Large intestine (tissue), 3 donors: Measurements from ENCODE around the gene TSC1. TPM values are rescaled to one million over a fixed set of nuclear protein-coding genes. Genes with fewer than 3 reads are reported as not detected.
A peak's percentile ranks its signal among the peaks of the same experiment; 100 is the strongest.

ENCODE experiments used
- DNase-seq, 2 donors: peaks; one replicate each; pipeline versions ENCODE4 v3.0.0 to v3.0.0-alpha.2; 2013
- H3K27ac ChIP-seq: one replicate; pipeline ENCODE4 v1.5.1; 2013; ENCODE audit warnings: low read length
- H3K27me3 ChIP-seq: 2 replicates; pipeline ENCODE4 v1.6.1; 2013; ENCODE audit warnings: low read length; ENCODE audit not compliant: control insufficient read depth, insufficient read depth
- H3K36me3 ChIP-seq: 2 replicates; pipeline ENCODE4 v1.6.1; 2013; ENCODE audit warnings: low read length; ENCODE audit not compliant: control insufficient read depth, insufficient read depth
- H3K4me1 ChIP-seq: one replicate; pipeline ENCODE4 v1.6.1; 2013; ENCODE audit warnings: low read length; ENCODE audit not compliant: control insufficient read depth, insufficient read depth
- H3K4me3 ChIP-seq: one replicate; pipeline ENCODE4 v1.5.1; 2013; ENCODE audit warnings: low read length
- H3K9me3 ChIP-seq: one replicate; pipeline ENCODE4 v1.6.1; 2013; ENCODE audit warnings: mild to moderate bottlenecking, low read depth, low read length, moderate library complexity; ENCODE audit not compliant: control insufficient read depth
- WGBS: methylation state at CpG from one replicate; pipeline ENCODE4 v1.1.5; 2013; ENCODE audit warnings: low lambda C conversion rate; ENCODE audit not compliant: insufficient coverage; 5-methylcytosine and 5-hydroxymethylcytosine counted together
- polyA plus RNA-seq: library from polyadenylated mRNA; unstranded; fragments of 120-200 nt; gene quantifications from one replicate; pipeline ENCODE4 v1.2.1, GENCODE V29; 2013

TSC1 gene
- polyA plus RNA-seq, 1 donor, result 45.6 TPM

GRCh38 chr9:132846918-132847515 lies 97.4 kb downstream of the TSC1 start:
- H3K4me3 ChIP-seq, result no peak overlapping the region
- H3K4me1 ChIP-seq, result no peaks in the 10 kb centered on the region
- H3K27ac ChIP-seq, result no peak overlapping the region
- no CpG with 5 or more reads among the region's 15 CpGs for WGBS
- no peaks in the 10 kb centered on the region for H3K36me3 ChIP-seq
- no peaks in the 10 kb centered on the region for H3K9me3 ChIP-seq
- no peaks in the 10 kb centered on the region for H3K27me3 ChIP-seq
- peak in 1 of 2 donors; percentile 17 for DNase-seq

- no peaks in the 10 kb centered on the region for H3K9me3 ChIP-seq
These were observed 98.1 kb downstream of the TSC1 start for GRCh38 chr9:132846109-132846917.

GRCh38 chr9:132842124-132843044 lies 102.0 kb downstream of the TSC1 start:
- no peaks in the 10 kb centered on the region for H3K4me1 ChIP-seq
- WGBS, result no CpG with 5 or more reads among the region's 5 CpGs
- H3K27me3 ChIP-seq, result no peaks in the 10 kb centered on the region
- H3K36me3 ChIP-seq, result no peaks in the 10 kb centered on the region
- no peak overlapping the region for H3K27ac ChIP-seq
- H3K4me3 ChIP-seq, result no peak overlapping the region
- no peak for DNase-seq
- H3K9me3 ChIP-seq, result no peaks in the 10 kb centered on the region

More at GRCh38 chr9:132846109-132846917, 98.1 kb downstream of the TSC1 start:
- no peaks in the 10 kb centered on the region for H3K36me3 ChIP-seq
- H3K27me3 ChIP-seq, result no peaks in the 10 kb centered on the region
- DNase-seq, result no peak
- H3K4me1 ChIP-seq, result no peaks in the 10 kb centered on the region
- H3K27ac ChIP-seq, result no peak overlapping the region
- 40% methylated on average over 1 of the region's 12 CpGs for WGBS
- H3K4me3 ChIP-seq, result no peak overlapping the region

Other genes with a start within 250 kb of the TSC1 start
- 2.6 TPM for gene AK8, start 66.3 kb downstream of the TSC1 start, polyA plus RNA-seq
- 2.5 TPM for gene SPACA9, start 65.7 kb downstream of the TSC1 start, polyA plus RNA-seq
- 6.2 TPM for gene GFI1B, start 34.1 kb upstream of the TSC1 start, polyA plus RNA-seq
- 54.8 TPM for gene GTF3C5, start 86.4 kb upstream of the TSC1 start, polyA plus RNA-seq
- gene CEL, start 117.4 kb upstream of the TSC1 start, polyA plus RNA-seq, result 268 TPM
- gene RALGDS, start 176.6 kb upstream of the TSC1 start, polyA plus RNA-seq, result 43.8 TPM
- gene GBGT1, start 219.3 kb upstream of the TSC1 start, polyA plus RNA-seq, result 8.7 TPM